K562 (cell line): Measurements from ENCODE around the gene SDF4. TPM values are rescaled to one million over a fixed set of nuclear protein-coding genes. Genes with fewer than 3 reads are reported as not detected.

Experiments used
- ATF6 ChIP-seq: sonication (generic); formaldehyde crosslinking; IDR thresholded peaks from 2 replicates; pipeline ENCODE4 v1.4.0; 2020; ENCODE audit warnings: mild to moderate bottlenecking, missing genetic modification reagents
- CREB5 ChIP-seq: fragments of 250-450 bp; sonication (Bioruptor Pico); IDR thresholded peaks from 2 replicates; pipeline ENCODE4 v1.5.0; 2020; ENCODE audit warnings: mild to moderate bottlenecking
- DPF2 ChIP-seq: fragments of 450-650 bp; IDR thresholded peaks from 2 replicates; pipeline ENCODE4 v1.6.1; 2016
- GABPB2 ChIP-seq: fragments of 250-450 bp; sonication (Bioruptor Pico); conservative IDR thresholded peaks from 2 replicates; pipeline ENCODE4 v1.5.1; 2021; ENCODE audit warnings: mild to moderate bottlenecking
- GTF2E2 ChIP-seq: fragments of 200-800 bp; sonication (Bioruptor generic); IDR thresholded peaks from 2 replicates; pipeline ENCODE4 v1.6.1; 2016; ENCODE audit warnings: missing genetic modification characterization, missing compliant biosample characterization
- NFE2 ChIP-seq: IDR thresholded peaks from 2 replicates; pipeline ENCODE4 v1.6.1; 2014; ENCODE audit warnings: antibody characterized with exemption, low read depth
- OTX1 ChIP-seq: fragments of 450-650 bp; formaldehyde crosslinking; IDR thresholded peaks from 2 replicates; pipeline ENCODE4 v1.4.0; 2022; ENCODE audit warnings: mild to moderate bottlenecking
- POLR2AphosphoS2 ChIP-seq: IDR thresholded peaks from 2 replicates; pipeline ENCODE4 v1.6.1; 2012; ENCODE audit warnings: low read length, improper control_type of control experiment
- RUNX1 ChIP-seq: sonication (generic); IDR thresholded peaks from 2 replicates; pipeline ENCODE4 v1.6.1; 2016; ENCODE audit warnings: antibody characterized with exemption, low read depth
- SMAD2 ChIP-seq: fragments of 150-350 bp; IDR thresholded peaks from 2 replicates; pipeline ENCODE4 v1.6.1; 2014; ENCODE audit warnings: low read depth, mild to moderate bottlenecking, low read length
- TAF15 ChIP-seq: fragments of 200-400 bp; formaldehyde crosslinking; IDR thresholded peaks from 2 replicates; pipeline ENCODE4 v1.6.1; 2017; ENCODE audit warnings: mild to moderate bottlenecking, low read depth, low read length, moderate library complexity
- TAF9B ChIP-seq: fragments of 450-650 bp; IDR thresholded peaks from 2 replicates; pipeline ENCODE4 v1.6.1; 2018; ENCODE audit warnings: mild to moderate bottlenecking; ENCODE audit not compliant: partially characterized antibody
- TBP ChIP-seq: optimal IDR thresholded peaks from 2 replicates; pipeline ENCODE3; 2011; ENCODE audit warnings: low read depth, low read length, improper control_type of control experiment
- TCF3 ChIP-seq: sonication (generic); formaldehyde crosslinking; IDR thresholded peaks from 2 replicates; pipeline ENCODE4 v1.4.0; 2020; ENCODE audit warnings: mild to moderate bottlenecking, missing genetic modification reagents
- TSHZ1 ChIP-seq: fragments of 250-450 bp; sonication (Bioruptor Pico); IDR thresholded peaks from 2 replicates; pipeline ENCODE4 v1.4.0; 2020; ENCODE audit warnings: mild to moderate bottlenecking, moderate library complexity
- USF2 ChIP-seq: sonication (generic); formaldehyde crosslinking; IDR thresholded peaks from 2 replicates; pipeline ENCODE4 v1.5.0; 2020; ENCODE audit warnings: missing genetic modification reagents
- ZNF253 ChIP-seq: fragments of 250-450 bp; sonication (Bioruptor Pico); conservative IDR thresholded peaks from 2 replicates; pipeline ENCODE4 v1.6.1; 2021; ENCODE audit warnings: mild to moderate bottlenecking
- ZNF316 ChIP-seq: fragments of 450-650 bp; IDR thresholded peaks from 2 replicates; pipeline ENCODE4 v1.6.1; 2016
- ZNF507 ChIP-seq: conservative IDR thresholded peaks from 2 replicates; pipeline ENCODE4 v1.6.1; 2017; ENCODE audit warnings: missing genetic modification characterization, missing compliant biosample characterization
- ZNF668 ChIP-seq: fragments of 250-450 bp; sonication (Bioruptor Pico); IDR thresholded peaks from 2 replicates; pipeline ENCODE4 v1.8.0; 2022; ENCODE audit warnings: mild to moderate bottlenecking, inconsistent platforms
- polyA plus RNA-seq, 8 experiments: library from polyadenylated mRNA; depleted of rRNA in 4 of 8; stranded (reverse) in 5 of 8; unstranded in 3 of 8; fragments of >200 nt; fragmentation: Nextera tagmentation in 2 of 8; fragmentation: Illumina TruSeq in 1 of 8; extraction: Ambion mirVana in 2 of 8; extraction: Trizol in 1 of 8; gene quantifications; 2 replicates each; pipeline versions ENCODE4 v1.2.1 to v1.2.3, GENCODE V29; 2011 to 2014; ENCODE audit warnings: inconsistent platforms in 1 of 8, missing spikeins in 1 of 8
- total RNA-seq, 7 experiments: library from RNA; depleted of rRNA in 6 of 7; stranded (reverse); fragments of >200 nt in 6 of 7; fragmentation: Illumina TruSeq in 2 of 7; extraction: Trizol in 2 of 7; gene quantifications; 2 replicates each; pipeline versions ENCODE4 v1.2.1 to v1.2.3, GENCODE V29; 2011 to 2021; ENCODE audit warnings: low replicate concordance in 1 of 7
- TF ChIP-seq, protein P1 (sequence below): fragments of 250-450 bp; sonication (Bioruptor Pico); IDR thresholded peaks from 2 replicates; pipeline ENCODE4 v1.4.0; 2020; ENCODE audit warnings: mild to moderate bottlenecking, moderate library complexity

The SDF4 gene
- total and polyA plus RNA-seq, 9 of the 15 experiments (the other 6 are each of a cell fraction or from before 2014, with no cell fraction given): 0.35 to 160 (median 65.2) TPM

- TF ChIP-seq TSHZ1 (CRISPR knock-in tag): no peak
- TF ChIP-seq ZNF316: no peak
- TF ChIP-seq TBP: no peak
- TF ChIP-seq SMAD2: no peak
- TF ChIP-seq ATF6 (CRISPR knock-in tag): no peak
- TF ChIP-seq TAF15: no peak
- TF ChIP-seq NFE2: no peak
- TF ChIP-seq GTF2E2 (tag): no peak
- no peak for TF ChIP-seq TAF9B
- 0 out of 2 replicates have a peak, but pooled peaks have one; percentile 2 for TF ChIP-seq ZNF507 (tag)
- no peak for TF ChIP-seq POLR2AphosphoS2
- TF ChIP-seq OTX1 (CRISPR knock-in tag): no peak
- no peak for TF ChIP-seq DPF2
- TF ChIP-seq, protein P1, sequence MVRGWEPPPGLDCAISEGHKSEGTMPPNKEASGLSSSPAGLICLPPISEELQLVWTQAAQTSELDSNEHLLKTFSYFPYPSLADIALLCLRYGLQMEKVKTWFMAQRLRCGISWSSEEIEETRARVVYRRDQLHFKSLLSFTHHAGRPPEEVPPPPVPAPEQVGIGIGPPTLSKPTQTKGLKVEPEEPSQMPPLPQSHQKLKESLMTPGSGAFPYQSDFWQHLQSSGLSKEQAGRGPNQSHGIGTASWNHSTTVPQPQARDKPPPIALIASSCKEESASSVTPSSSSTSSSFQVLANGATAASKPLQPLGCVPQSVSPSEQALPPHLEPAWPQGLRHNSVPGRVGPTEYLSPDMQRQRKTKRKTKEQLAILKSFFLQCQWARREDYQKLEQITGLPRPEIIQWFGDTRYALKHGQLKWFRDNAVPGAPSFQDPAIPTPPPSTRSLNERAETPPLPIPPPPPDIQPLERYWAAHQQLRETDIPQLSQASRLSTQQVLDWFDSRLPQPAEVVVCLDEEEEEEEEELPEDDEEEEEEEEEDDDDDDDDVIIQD (CRISPR knock-in tag): no peak
- TF ChIP-seq CREB5: no peak
- no peak for TF ChIP-seq ZNF668
- no peak for TF ChIP-seq USF2 (CRISPR knock-in tag)
- no peak for TF ChIP-seq GABPB2
- TF ChIP-seq TCF3 (CRISPR knock-in tag): no peak
- TF ChIP-seq ZNF253: no peak
- no peak for TF ChIP-seq RUNX1
These were observed 1.2 kb upstream of the SDF4 start (continued) for GRCh38 chr1:1232796-1233566.
